ENCODE results near the gene ABHD8.
"Not testable (repeated sequence)": the region's sequence is repeated elsewhere in the genome, so short reads cannot be mapped to it uniquely, and the experiment has no call there.

ABHD8 gene

DNA sequence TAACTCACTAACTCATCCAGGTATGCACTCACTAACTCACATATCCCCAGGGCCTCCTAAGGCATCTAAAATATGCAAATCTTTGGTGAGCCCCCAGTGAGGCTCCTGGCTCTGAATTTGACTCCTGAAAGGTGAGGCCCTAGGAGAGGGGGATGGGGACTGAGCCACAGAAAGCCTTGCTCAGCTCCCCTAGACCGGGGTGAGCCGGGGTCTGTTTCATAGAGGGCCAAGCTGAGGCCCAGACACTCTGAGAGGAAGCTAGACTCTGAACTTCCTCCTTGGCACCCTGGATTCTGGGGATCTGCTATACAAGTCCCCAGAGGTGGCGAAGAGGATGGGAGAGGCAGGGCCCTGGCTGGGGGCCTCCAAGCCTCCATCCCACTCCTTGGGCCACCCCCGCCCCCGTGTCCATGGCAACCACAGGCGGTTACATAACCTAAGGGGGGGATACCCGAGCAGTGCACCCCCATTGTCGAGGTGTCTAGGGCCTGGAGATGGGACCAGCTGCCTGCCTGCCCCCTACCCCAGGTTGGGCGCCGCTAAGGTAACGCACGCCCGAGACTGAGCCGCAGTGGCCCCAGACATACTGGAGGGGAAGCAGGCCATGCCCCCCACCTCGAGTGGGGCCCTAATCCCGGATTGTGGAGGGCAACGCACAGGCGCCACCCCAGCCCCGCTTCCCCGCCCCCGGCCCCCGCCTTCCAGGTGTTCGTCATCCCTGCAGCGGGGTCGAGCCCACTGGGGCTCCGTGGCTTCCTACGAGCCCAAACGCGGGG lies 646 bp downstream of the ABHD8 start:
- in situ Hi-C loops (cut with MboI; ENCODE audit: low sequenced_read_pairs), result no loop called here

DNA sequence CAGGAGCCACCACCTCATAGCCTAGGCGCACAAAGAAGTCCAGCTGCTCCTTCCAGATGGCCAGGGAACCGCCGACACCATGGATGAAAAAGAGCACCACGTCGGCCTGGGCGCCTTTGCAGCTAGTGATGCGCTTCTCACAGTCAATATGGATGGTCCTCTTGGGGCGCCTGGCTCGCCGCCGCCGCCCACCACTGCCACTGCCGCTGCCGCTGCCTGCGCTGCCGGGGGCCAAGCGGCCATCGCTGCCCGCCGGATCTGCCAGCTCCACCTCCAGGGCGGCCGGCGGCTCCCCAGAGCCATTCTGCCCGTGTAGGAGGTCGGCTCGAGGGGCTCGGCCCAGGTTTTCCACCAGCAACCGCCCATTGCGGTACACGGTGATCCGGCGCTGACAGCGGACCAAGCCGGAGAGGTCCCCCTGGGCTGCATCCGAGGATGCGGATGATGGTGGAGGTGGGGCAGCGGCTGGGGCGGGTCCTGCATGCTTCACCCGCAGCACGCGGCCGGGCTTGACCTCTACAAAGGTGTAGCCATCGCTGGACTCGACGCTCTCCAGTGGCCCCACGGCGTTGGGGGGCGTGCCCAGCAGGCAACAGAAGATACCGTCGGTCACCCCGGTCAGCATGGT lies 2.1 kb downstream of the ABHD8 start:
- in situ Hi-C loops (cut with MboI; ENCODE audit: low sequenced_read_pairs), result no loop called here

DNA sequence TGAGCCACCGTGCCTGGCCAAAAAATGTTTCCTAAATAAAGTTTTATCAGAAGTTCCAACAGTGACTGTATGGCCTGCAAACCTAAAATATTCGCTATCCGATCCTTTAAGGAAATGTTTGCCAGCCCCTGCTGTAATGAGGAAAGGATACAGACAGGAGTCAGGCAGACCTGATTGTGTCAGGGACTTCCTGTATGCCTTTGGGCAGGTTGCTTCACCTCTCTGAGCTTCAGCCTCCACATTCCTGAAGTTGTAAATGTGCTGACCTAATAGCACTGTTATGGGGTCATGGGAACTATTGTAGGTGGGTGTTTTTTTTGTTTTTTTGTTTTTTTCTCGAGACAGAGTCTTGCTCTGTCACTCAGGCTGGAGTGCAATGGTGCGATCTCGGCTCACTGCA lies 6.2 kb downstream of the ABHD8 start:
- in situ Hi-C loops (cut with MboI; ENCODE audit: low sequenced_read_pairs), result no loop called here

DNA sequence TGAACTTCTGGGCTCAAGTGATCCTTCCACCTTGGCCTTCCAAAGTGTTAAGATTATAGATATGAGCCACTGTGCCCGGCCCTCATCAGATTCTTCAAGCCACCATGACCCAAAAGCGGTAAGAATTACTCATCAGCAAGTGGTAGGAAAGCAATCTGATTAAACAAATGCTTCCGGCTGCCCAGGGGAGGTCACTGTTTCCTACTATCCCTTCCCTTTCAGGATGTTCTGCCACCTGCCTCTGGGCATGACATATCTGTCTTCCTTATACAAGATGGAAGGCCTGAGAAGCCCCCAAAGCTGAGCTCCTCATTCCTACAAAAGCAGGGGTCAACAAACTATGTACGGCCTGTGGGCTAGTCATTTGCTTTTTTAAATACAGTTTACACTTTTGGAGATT lies 7.0 kb downstream of the ABHD8 start:
- in situ Hi-C loops (cut with MboI; ENCODE audit: low sequenced_read_pairs), result no loop called here

DNA sequence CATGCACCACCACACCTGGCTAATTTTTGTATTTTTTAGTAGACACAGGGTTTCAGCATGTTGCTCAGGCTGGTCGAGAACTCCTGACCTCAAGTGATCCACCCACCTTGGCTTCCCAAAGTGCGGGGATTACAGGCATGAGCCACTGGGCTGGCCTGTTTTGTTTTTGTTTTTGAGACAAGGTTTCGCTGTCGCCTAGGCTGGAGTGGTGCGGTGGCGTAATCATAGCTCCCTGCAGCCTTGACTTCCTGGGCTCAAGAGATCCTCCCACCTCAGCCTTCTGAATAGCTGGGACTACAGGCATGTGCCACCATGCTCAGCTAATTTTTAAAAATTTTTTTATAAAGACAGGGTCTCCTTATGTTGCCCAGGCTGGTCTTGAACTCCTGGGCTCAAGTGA lies 7.7 kb downstream of the ABHD8 start:
- in situ Hi-C loops (cut with MboI; ENCODE audit: low sequenced_read_pairs), result not testable (repeated sequence)

DNA sequence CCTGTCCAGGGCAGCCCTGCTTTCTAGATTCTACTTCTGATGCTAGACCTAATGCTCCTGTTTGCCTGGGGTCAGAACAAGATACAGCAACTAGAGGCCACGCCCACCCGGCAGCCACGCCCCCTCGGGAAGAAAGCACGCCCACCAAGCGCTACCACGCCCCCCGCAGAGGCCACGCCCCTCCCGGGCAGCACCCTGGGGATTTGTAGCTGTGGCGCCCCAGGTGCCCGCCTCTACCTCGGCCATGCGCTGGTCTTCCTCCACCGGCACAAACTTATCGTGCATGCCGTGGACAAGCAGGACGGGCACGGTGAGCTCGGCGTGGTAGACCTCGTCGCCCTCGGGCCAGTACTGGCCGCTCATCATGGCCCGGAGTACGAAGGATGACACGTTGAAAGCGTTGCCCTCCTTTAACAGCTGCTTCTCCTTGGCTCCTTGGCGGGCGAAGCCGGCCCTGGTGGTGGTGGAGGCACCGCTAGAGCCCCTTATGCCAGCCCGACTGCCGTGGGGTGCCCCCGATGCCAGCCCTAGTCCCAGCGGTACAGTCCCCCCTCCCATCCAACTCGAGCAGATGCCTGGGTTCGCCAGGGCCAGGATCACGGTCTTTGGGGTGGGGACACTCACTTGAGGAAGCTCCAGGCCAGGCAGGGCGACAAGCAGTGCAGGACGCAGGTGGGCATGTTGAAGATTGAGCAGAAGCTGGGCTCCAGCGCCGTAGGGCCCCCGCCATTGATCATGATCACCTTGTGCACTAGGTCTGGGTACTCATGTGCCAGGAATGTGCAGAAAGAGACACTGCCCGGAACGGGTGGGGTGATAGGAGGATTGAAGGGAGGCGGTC lies 9.0 kb downstream of the ABHD8 start:
- in situ Hi-C loops (cut with MboI; ENCODE audit: low sequenced_read_pairs), result no loop called here

DNA sequence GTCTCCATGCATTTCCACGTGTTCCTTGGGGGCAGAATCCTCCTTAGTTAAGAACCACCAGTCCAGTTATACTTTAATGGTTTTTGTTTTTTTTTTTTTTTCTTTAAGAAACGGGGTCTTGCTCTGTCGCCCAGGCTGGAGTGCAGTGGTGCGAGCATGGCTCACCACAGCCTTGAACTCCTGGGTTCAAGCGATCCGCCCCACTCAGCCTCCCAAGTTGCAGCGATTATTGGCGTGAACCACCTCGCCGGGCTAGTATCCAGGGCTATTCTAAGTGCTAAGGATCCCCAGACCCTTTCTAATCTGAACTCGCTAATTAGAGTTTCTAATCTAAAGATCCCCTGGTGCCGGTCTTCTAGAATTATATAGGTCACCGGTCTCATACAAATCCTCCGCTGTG lies 9.6 kb downstream of the ABHD8 start:
- in situ Hi-C loops (cut with MboI; ENCODE audit: low sequenced_read_pairs), result no loop called here

DNA sequence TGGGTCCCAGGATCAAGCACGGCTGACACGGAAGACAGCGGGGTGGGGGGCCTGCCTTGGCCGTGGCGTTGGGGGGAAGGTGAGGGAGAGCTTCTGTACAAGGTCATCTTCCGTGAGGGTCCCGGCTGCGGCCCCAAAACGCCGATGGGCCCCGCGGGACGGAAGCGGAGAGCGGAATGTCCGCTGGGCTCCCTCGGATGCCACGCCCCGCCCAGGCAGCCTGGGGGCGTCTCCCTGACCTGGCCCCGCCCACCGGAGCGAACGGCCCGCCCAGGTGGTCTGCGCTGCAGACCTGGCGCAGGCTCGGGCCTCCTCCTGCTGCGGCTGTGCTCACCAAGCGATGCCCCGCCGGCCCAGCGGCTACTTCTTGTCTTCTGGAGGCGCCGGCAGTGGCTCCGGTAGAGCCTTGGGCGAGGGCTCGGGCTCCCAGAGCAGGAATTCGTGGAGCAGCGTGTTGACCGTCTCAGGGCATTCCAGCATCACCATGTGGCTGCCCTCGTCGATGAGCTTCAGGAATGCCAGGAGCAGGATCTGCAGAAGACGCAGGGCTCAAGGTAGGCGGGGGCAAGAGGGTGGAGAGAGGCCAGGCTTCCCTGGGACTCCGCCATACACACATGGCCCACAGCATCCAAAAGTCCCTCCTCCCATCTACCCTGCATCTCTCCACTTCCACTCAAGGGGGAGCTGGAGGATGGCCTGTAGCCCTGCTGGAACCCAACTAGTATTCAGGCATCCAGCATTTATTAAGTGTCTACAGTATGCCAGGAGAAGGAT lies 10.7 kb downstream of the ABHD8 start:
- in situ Hi-C loops (cut with MboI; ENCODE audit: low sequenced_read_pairs), result no loop called here

DNA sequence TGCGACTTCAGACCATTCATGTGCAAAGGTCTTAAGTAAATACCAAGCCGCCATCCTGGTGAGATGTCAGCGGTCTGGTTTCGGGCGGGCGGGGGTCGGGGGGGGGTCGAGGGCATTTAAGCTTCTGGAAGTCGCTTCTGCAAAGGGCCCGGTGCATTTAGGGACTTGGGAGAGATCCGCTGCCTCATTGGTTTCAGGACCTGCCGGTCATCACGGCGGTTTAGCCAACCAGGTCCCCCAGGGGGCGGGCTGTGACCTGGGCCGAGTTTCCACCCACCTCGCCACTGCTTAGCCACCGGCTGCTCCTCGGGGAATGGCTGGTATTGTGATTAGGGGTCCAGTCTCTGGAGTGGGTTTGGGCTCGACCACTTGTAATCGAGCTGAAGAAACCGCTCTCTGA lies 13.7 kb downstream of the ABHD8 start:
- in situ Hi-C loops (cut with MboI; ENCODE audit: low sequenced_read_pairs), result no loop called here

DNA sequence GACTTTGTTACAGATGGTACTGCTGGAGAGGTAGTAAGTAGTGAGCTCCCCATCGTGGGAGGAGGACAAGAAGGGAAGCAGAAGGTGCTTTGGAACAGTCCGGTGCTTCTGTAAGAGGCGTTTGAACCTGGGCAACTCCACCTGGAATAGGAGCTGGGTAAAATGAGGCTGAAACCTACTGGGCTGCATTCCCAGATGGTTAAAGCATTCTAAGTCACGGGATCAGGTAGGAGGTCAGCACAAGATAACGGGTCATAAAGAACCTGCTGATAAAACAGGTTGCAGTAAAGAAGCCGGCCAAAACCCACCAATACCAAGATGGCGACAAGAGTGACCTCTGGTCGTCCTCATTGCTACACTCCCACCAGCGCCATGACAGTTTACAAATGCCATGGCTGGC lies 16.5 kb downstream of the ABHD8 start:
- in situ Hi-C loops (cut with MboI; ENCODE audit: low sequenced_read_pairs), result no loop called here

DNA sequence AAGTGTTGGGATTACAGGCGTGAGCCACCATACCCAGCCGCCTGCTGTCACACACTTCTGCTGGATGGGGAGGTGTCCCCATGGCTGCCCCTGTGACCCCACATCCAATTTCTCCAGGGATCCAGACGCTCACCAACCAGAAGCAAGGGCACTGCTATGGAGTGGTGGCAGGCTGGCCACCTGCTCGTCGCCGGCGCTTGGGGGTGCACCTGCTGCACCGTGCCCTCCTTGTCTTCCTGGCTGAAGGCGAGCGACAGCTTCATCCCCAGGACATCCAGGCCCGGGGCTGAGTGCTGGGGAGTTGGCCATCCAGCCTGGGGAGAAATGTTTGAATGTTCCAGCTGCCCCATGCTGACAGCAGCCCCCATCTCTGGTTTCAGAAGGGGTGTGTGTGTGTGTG lies 17.0 kb downstream of the ABHD8 start:
- in situ Hi-C loops (cut with MboI; ENCODE audit: low sequenced_read_pairs), result no loop called here

DNA sequence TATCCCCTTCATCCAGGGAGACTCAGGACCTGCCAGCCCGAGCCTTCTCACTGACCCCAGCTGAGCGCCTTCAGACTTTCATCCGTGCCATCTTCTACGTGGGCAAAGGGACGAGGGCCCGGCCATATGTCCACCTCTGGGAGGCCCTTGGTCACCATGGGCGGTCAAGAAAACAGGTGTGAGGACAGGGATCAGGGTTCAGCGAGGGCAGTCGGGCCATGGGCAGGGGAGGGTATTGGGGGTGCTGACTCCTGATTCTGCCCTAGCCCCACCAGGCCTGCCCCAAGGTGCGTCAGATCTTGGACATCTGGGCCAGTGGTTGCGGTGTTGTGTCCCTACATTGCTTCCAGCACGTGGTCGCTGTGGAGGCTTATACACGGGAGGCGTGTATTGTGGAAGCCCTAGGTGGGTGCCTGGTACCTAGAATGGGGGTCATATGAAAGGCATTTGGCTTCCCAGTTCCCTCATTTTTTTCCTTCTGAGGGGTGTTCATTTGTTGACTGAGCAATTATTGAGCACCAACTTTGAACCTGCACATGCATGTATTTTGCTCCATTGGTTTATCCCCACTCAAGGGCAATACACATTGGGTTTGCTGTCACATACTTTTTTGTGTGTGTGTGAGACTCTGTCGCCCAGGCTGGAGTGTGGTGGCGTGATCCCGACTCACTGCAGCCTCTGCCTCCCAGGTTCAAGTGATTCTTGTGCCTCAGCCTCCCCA lies 17.6 kb downstream of the ABHD8 start:
- in situ Hi-C loops (cut with MboI; ENCODE audit: low sequenced_read_pairs), result no loop called here

DNA sequence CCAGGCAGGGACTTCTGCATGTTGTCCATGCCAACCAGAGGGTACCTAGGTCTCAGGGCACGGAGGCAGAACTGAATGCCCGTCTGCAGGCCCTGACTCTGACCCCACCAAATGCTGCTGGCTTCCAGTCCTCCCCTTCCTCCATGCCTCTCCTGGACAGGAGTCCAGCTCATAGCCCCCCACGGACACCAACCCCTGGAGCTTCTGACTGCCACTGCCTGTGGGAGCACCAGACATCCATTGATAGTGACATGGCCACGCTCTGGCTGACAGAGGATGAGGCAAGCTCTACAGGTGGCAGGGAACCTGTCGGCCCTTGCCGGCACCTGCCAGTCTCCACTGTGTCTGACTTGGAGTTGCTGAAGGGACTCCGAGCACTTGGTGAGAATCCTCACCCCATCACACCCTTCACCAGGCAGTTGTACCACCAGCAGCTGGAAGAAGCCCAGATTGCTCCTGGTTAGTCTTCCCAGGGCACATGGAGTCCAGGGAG lies 19.7 kb downstream of the ABHD8 start:
- in situ Hi-C loops (cut with MboI; ENCODE audit: low sequenced_read_pairs), result no loop called here

DNA sequence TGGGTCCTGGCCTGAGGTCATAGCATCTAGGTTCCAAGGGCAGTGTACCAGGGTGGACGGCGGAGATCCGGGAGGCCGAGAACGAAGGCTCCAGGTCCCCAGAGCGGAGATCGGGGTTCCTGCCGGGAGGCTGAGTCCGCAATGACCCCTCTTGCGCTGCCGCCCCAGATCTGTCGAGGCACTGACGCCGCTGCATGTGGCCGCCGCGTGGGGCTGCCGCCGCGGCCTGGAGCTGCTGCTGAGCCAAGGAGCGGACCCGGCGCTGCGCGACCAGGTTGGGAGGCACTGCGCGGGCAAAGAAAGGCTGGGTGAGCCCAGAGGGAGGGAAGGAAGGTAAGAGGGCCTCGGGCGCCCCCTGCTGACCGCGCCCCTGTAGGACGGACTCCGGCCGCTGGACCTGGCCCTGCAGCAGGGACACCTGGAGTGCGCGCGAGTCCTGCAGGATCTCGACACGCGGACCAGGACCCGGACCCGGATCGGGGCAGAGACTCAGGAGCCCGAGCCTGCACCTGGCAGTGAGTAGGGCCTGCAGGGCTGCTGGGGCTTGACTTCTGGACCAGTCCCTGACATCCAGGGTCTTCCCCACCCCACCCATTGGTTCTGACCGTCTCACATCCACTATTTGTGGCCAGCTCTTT lies 20.6 kb downstream of the ABHD8 start:
- in situ Hi-C loops (cut with MboI; ENCODE audit: low sequenced_read_pairs), result no loop called here

DNA sequence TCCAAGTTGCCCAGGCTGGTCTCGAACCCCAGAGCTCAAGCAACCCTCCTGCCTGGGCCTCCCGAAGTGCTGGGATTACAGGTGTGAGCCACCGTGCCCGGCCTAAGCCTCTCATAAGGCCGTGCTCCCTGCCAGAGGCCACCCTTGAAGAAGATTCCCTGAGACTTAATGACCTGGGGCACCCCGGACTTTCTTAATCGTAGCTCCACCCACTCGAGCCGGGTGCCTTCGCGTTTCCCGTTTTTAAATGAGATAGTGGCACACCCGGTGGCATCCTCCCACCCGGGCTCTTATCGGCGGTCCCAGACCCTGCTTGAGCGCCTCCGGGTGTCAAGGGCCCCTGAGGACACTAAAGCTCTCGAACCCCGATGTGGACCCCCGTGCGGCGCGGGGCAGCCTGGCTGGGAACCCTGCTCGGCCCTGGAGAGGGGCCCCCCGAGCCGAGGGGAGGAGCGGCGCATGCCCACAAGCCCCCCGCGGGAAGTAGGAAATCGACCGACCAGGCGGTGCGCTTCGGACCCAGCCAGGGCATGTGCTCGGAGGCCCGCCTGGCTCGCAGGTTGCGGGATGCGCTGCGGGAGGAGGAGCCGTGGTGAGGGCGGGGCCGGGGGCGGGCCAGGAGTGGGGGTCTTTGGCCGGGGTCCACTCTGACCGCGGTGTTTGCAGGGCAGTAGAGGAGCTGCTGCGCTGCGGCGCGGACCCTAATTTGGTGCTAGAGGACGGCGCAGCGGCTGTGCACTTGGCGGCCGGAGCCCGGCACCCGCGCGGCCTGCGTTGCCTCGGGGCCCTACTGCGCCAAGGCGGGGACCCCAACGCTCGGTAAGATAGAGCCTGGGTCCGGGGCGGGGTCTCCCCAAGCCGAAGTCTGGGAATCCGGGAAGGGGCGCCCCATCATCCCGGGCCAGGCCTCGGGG lies 21.6 kb downstream of the ABHD8 start, which contains the start of gene ANKLE1:
ANKLE1 (plus strand) TSS at position 511 of the 914 bp plus-strand sequence; CDS start at position 531, 20 bp downstream.
- in situ Hi-C loops (cut with MboI; ENCODE audit: low sequenced_read_pairs), result no loop called here

DNA sequence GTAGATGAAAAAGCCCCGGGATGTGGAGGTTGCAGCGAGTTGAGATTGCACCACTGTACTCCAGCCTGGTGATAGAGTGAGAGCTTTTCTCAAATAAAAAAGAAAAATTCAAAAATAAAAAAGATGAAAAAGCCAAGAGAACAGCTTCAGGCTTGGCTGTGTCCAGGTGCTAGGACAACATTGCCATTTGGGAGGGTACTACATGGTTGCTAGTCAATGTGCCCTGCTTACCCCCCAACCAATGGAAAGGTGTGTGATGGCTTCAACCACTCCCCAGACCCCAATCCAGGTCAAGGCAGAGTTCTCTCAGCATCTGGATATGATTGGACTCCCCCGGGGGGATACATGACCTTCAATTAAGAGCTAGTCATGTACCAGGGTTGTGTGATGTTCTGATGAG lies 23.8 kb downstream of the ABHD8 start:
- in situ Hi-C loops (cut with MboI; ENCODE audit: low sequenced_read_pairs), result no loop called here

DNA sequence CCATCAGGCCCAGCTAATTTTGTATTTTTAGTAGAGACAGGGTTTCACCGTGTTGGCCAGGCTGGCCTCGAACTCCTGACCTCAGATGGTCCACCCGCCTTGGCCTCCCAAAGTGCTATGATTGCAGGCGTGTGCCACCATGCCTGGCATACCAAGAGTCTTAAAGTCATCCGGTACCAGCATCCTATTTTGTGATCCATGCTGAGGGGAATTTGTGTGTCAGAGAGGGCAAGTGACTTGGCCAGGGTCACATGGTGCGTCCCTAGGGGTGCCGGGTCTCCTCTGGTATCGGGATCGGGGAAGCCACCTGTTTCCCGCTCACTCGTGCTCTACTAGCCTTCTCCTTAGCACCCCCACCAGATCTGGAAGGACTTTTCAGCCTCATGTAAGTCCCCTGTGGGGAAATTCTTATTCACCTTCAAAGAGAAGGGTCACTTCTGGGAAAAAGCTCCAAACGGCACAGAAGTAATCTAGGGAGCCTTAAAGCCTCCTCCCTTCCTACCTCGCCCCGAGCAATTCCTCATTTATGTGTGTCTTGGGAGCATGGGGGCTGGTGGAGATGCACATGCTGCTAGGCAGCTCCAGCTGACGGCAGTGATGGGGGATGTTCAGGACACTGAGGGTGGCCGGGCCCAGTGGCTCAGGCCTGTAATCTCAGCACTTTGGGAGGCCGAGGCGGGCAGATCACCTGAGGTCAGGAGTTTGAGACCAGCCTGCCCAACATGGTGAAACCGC lies 27.6 kb downstream of the ABHD8 start:
- in situ Hi-C loops (cut with MboI; ENCODE audit: low sequenced_read_pairs), result no loop called here

DNA sequence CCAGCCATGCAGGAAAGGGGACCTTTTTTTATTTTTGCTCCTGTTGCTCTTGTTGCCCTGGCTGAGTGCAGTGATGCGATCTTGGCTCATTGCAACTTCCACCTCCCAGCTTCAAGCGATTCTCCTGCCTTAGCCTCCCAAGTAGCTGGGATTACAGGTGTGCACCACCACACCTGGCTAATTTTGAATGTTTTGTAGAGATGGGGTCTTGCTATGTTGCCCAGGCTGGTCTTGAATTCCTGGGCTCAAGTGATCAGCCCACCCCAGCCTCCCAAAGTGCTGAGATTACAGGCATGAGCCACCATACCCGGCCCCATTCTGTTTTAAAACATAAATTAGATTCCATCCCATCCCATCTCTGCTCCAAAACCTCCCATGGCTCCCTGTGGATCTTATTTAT lies 28.3 kb downstream of the ABHD8 start:
- in situ Hi-C loops (cut with MboI; ENCODE audit: low sequenced_read_pairs), result not testable (repeated sequence)

All from hTERT RPE-1 (cell line).